SJCRH30 (cell line): ENCODE data around the gene ARSJ. TPM values are rescaled to one million over a fixed set of nuclear protein-coding genes. Genes with fewer than 3 reads are reported as not detected.
"Not testable (repeated sequence)": the region's sequence is repeated elsewhere in the genome, so short reads cannot be mapped to it uniquely, and the experiment has no call there.

Experiments used
- DNase-seq, 2 experiments: peaks; one replicate each; pipeline ENCODE4 v3.0.0-alpha.2; 2015 to 2020
- H3K27ac ChIP-seq: fragments of 250-450 bp; sonication (Bioruptor Pico); 2 replicates; pipeline ENCODE4 v1.5.1; 2020; ENCODE audit warnings: mild to moderate bottlenecking, moderate library complexity
- H3K27me3 ChIP-seq: fragments of 250-450 bp; sonication (Bioruptor Pico); 2 replicates; pipeline ENCODE4 v1.5.1; 2020; ENCODE audit warnings: mild to moderate bottlenecking, moderate library complexity
- H3K36me3 ChIP-seq: fragments of 250-450 bp; sonication (Bioruptor Pico); 2 replicates; pipeline ENCODE4 v1.5.1; 2020; ENCODE audit warnings: mild to moderate bottlenecking, moderate library complexity
- H3K4me1 ChIP-seq: fragments of 250-450 bp; sonication (Bioruptor Pico); 2 replicates; pipeline ENCODE4 v1.5.1; 2020; ENCODE audit warnings: mild to moderate bottlenecking, moderate library complexity
- H3K4me3 ChIP-seq: fragments of 250-450 bp; sonication (Bioruptor Pico); 2 replicates; pipeline ENCODE4 v1.5.1; 2020; ENCODE audit warnings: mild to moderate bottlenecking, moderate library complexity
- H3K9me3 ChIP-seq: fragments of 250-450 bp; sonication (Bioruptor Pico); replicated peaks from 2 replicates; pipeline ENCODE4 v1.5.1; 2020; ENCODE audit warnings: mild to moderate bottlenecking, moderate library complexity
- total RNA-seq: library from RNA; depleted of rRNA; stranded (reverse); fragments of >200 nt; shearing (Covaris generic); gene quantifications from 2 replicates; pipeline ENCODE4 v1.2.3, GENCODE V29; 2014

The ARSJ gene
- total RNA-seq, 1 experiment from 2014 or later = 6.2 TPM

DNA sequence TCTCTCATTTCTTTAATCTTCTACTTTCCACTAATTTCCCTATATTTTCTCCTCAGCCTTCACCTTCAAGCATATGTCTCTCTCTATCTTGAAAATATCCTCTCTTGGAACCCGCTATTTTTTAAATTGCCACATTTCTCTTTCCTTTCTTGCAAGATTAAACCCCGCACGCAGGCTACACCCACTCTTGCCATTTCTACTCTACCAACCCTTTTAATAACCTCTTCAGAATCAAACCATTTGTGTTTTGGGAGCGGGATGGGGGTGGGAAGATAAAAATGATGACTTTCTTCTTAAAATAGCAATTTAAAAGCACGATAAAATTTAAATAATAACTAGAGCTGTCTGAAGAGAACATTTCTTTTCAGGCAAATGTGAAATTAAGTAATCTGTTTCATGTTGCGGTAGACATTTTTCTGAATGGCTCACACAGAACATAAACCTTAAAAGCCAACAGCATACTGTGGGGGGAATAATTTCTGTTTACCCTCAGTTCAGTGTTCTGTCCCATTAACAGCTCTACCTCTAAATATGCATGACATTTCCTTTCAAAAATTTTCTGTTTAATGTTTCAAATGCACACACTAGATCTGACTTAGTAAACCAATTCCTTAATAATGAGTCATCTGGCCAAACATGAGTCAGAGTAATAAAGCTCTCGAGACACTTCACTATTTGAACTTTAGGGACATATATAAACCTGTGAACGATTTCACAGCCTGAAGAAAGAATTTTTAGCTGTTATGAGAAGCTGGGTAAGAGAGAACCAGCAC lies 20.5 kb downstream of the ARSJ start:
- H3K9me3 ChIP-seq = no peaks in the 10 kb centered on the region
- peaks cover 46% of the 10 kb centered on the region for H3K4me1 ChIP-seq
- H3K27ac ChIP-seq = peak overlapping the region; percentile 77
- H3K4me3 ChIP-seq = peak overlapping the region; percentile 17
- peak in 1 of 2 experiments; percentile 75 for DNase-seq
- H3K27me3 ChIP-seq = no peaks in the 10 kb centered on the region
- no peaks in the 10 kb centered on the region for H3K36me3 ChIP-seq

DNA sequence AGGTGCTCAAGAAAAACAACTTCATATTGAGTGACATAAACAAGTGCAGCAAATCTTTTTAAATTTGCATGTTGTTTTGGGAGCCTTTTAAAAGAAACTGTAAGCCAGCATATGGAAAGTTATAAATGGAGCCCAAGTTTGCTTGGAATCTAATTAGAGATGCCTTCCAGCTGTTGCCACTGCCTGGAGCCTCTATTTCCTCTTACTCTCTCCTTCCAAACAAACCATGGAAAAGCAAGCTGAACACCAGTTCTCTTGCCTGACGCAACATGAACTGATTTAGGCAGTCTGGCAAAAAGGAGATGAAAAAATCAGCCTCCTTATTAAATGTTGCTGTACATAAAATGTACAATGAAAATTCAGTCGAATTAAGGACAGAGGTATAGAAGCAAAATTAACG lies 21.5 kb downstream of the ARSJ start:
- DNase-seq = peak; percentile 29 to 71
- Histone ChIP-seq H3K4me3 (no peak overlapping the region), H3K4me1 (peaks cover 46% of the 10 kb centered on the region)

DNA sequence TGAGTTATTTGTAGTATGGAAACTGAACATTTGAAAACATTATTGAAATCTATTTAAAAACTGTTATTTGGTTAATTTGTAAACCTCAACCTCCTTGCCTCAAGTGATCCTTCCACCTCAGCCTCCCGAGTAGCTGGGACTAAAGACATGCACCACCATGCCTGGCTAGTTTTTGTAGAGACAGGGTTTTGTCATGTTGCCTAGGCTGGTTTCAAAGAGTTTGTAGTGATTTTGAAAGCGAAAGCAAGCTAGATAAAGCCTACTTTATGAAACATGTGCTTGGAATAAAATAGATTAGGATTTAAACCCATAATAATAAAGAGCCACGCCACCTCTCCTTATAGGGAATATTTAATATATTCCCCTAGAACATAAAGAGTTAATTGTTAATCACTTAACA lies 23.5 kb downstream of the ARSJ start:
- Histone ChIP-seq H3K4me1 (peaks cover 37% of the 10 kb centered on the region), H3K4me3 (no peak overlapping the region), H3K27me3 (no peaks in the 10 kb centered on the region), H3K27ac (no peak overlapping the region), H3K9me3 (no peaks in the 10 kb centered on the region), H3K36me3 (no peaks in the 10 kb centered on the region)
- no peak for DNase-seq

More for the DNA sequence above, 21.5 kb downstream of the ARSJ start:
- H3K9me3 ChIP-seq = no peaks in the 10 kb centered on the region
- peak overlapping the region; percentile 77 for H3K27ac ChIP-seq
- H3K27me3 ChIP-seq = no peaks in the 10 kb centered on the region
- H3K36me3 ChIP-seq = no peaks in the 10 kb centered on the region

GRCh38 chr4:113955411-113955810 lies 24.0 kb downstream of the ARSJ start:
- no peaks in the 10 kb centered on the region for H3K9me3 ChIP-seq
- peaks cover 32% of the 10 kb centered on the region for H3K4me1 ChIP-seq
- H3K4me3 ChIP-seq = no peak overlapping the region
- no peak overlapping the region for H3K27ac ChIP-seq
- no peak for DNase-seq
- no peaks in the 10 kb centered on the region for H3K36me3 ChIP-seq
- no peaks in the 10 kb centered on the region for H3K27me3 ChIP-seq

GRCh38 chr4:113953888-113954287 lies 25.6 kb downstream of the ARSJ start:
- Histone ChIP-seq H3K9me3 (no peaks in the 10 kb centered on the region), H3K27me3 (no peaks in the 10 kb centered on the region), H3K27ac (no peak overlapping the region), H3K4me1 (peaks cover 18% of the 10 kb centered on the region), H3K4me3 (no peak overlapping the region), H3K36me3 (no peaks in the 10 kb centered on the region)
- DNase-seq = no peak

DNA sequence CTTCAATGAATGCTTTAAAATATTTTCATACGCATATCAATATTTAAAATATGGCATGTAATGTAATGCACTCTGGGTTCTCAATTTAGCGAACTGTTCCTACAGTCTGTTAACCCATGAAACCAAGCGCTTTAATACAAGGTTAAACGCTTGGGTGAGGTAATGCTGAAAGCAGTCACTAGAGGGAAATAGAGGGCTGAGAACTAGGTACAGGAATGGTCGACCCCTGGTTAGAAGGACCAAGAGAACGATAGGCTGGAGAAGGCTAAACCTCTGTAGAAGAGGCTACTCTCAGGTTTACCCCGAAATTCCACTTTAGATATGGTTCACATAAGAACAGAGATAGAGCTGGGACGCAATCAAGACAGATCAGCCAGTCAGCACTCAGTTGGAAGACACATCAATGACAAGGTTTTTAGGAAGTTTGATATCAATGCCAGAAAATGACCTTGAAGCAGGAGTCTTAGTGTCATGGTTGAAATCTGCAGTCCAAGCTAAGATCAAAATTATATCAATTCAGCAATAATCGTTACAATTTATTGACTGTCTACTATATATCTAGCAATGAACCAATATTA lies 26.9 kb downstream of the ARSJ start:
- H3K4me3 ChIP-seq = no peak overlapping the region
- no peaks in the 10 kb centered on the region for H3K9me3 ChIP-seq
- H3K27ac ChIP-seq = no peak overlapping the region
- H3K36me3 ChIP-seq = no peaks in the 10 kb centered on the region
- DNase-seq = peak; percentile 54 to 82
- no peaks in the 10 kb centered on the region for H3K27me3 ChIP-seq
- H3K4me1 ChIP-seq = peaks cover 5% of the 10 kb centered on the region

GRCh38 chr4:113951263-113951662 lies 28.2 kb downstream of the ARSJ start:
- no peak for DNase-seq
- Histone ChIP-seq H3K27me3 (no peaks in the 10 kb centered on the region), H3K36me3 (no peaks in the 10 kb centered on the region), H3K4me3 (no peak overlapping the region), H3K4me1 (no peaks in the 10 kb centered on the region), H3K9me3 (no peaks in the 10 kb centered on the region), H3K27ac (no peak overlapping the region)

DNA sequence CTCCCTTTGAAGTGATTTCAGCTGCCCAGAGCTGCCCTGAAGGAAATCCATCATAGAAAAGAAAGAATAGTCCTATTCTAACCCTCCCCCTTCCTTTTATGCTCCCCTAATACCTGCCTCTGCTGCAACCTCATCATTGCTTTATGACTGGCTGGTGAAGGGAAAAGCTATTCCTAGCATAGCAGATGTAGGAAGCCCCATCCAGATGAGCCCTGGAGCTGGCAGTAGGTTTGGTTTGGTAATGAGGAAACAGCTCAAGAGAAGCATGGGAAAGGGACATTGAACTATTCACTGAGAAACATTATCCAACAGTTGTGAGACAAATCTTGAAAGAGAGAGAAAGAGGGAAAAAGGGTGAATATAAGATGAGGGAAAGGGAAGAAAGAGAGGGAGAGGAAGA lies 29.2 kb downstream of the ARSJ start:
- Histone ChIP-seq H3K4me3 (no peak overlapping the region), H3K9me3 (no peaks in the 10 kb centered on the region), H3K27me3 (no peaks in the 10 kb centered on the region), H3K27ac (no peak overlapping the region), H3K4me1 (no peaks in the 10 kb centered on the region), H3K36me3 (no peaks in the 10 kb centered on the region)
- DNase-seq = no peak

GRCh38 chr4:113947484-113947883 lies 32.0 kb downstream of the ARSJ start:
- DNase-seq = no peak
- no peaks in the 10 kb centered on the region for H3K9me3 ChIP-seq
- H3K4me1 ChIP-seq = no peaks in the 10 kb centered on the region
- no peak overlapping the region for H3K4me3 ChIP-seq
- H3K27me3 ChIP-seq = no peaks in the 10 kb centered on the region
- no peaks in the 10 kb centered on the region for H3K36me3 ChIP-seq
- H3K27ac ChIP-seq = no peak overlapping the region

DNA sequence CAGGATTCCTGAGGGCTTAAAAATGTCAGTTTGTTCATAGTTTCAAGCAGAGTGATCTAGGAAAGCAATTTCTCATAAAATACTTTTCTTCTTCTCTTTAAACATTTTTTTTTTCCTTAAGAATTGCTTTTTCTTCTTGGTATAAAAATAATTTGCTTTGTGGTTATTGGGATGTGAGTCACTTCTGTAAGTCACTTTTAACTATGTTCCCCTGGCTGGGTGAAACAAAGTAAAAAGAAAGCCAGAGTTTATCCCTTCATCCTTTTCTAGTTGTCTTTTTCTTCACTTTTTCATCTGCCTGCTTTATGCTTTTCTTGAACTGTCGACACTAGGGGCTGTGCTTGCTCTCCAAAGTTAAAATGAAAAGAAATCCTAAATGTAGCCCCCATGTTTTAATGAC lies 33.5 kb downstream of the ARSJ start:
- H3K4me3 ChIP-seq = no peak overlapping the region
- DNase-seq = no peak
- no peaks in the 10 kb centered on the region for H3K9me3 ChIP-seq
- H3K4me1 ChIP-seq = no peaks in the 10 kb centered on the region
- H3K27me3 ChIP-seq = no peaks in the 10 kb centered on the region
- no peaks in the 10 kb centered on the region for H3K36me3 ChIP-seq
- no peak overlapping the region for H3K27ac ChIP-seq

DNA sequence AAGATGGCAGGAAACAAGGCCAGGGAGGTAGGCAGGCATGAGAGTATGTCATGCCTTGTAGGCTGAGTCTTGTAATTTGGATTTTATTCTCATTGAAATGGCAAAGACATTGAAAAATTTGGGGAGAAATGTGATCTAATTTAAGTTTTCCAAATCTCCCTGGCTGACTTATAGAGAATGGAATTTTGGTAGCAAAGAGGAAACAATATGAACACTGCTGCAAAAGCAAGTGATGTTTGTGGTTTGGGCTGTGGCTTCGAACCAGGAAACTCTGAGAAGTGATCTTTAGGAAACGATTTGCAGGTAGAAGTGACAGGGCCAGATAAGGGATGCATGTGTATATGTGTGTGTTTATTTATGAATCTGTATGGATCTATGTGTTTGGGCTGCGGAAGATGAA lies 35.6 kb downstream of the ARSJ start:
- Histone ChIP-seq H3K36me3 (no peaks in the 10 kb centered on the region), H3K27me3 (no peaks in the 10 kb centered on the region), H3K9me3 (no peaks in the 10 kb centered on the region), H3K4me3 (no peak overlapping the region), H3K4me1 (no peaks in the 10 kb centered on the region), H3K27ac (no peak overlapping the region)
- DNase-seq = no peak

- H3K4me3 ChIP-seq = no peak overlapping the region
- no peak overlapping the region for H3K27ac ChIP-seq
- no peak for DNase-seq
- no peaks in the 10 kb centered on the region for H3K27me3 ChIP-seq
- no peaks in the 10 kb centered on the region for H3K9me3 ChIP-seq
- H3K4me1 ChIP-seq = no peaks in the 10 kb centered on the region
- no peaks in the 10 kb centered on the region for H3K36me3 ChIP-seq
These were observed 36.4 kb downstream of the ARSJ start for GRCh38 chr4:113943085-113943484.

DNA sequence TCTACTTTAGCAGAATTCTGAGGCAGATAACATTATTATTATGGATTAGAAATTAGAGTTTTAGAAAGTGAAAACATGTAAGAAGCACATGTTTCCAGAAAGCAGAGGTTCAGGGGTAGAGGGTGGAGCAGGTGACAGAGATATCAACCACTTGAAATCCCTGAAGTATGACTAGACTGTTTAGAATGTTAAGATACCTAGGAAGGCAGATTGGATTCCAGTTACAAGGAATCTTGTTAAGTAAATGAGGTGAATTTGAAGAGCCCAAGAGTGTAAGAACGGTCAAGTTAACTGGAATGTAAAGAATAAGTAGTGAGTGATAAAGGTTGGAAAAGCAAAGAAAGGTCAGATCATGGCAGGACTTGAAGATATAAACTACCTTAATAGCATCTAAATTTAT lies 37.6 kb downstream of the ARSJ start:
- no peak for DNase-seq
- Histone ChIP-seq H3K4me1 (no peaks in the 10 kb centered on the region), H3K27me3 (no peaks in the 10 kb centered on the region), H3K27ac (no peak overlapping the region), H3K9me3 (no peaks in the 10 kb centered on the region), H3K4me3 (no peak overlapping the region), H3K36me3 (no peaks in the 10 kb centered on the region)

DNA sequence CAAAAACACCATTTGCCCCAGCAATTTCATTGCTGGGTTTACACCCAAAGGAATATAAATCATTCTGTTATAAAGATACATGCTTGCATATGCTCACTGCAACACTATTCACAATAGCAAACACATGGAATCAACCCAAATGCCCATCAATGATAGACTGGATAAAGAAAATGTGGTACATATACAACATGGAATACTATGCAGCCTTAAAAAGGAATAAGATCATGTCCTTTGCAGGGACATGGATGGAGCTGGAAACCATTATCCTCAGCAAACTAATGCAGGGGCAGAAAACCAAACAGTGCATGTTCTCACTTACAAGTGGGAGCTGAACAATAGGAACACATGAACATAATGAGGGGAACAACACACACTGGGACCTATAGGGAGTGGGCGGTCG lies 39.3 kb downstream of the ARSJ start:
- not testable (repeated sequence) for H3K4me1 ChIP-seq, H3K36me3 ChIP-seq, H3K27me3 ChIP-seq, DNase-seq, H3K4me3 ChIP-seq, H3K9me3 ChIP-seq, H3K27ac ChIP-seq

DNA sequence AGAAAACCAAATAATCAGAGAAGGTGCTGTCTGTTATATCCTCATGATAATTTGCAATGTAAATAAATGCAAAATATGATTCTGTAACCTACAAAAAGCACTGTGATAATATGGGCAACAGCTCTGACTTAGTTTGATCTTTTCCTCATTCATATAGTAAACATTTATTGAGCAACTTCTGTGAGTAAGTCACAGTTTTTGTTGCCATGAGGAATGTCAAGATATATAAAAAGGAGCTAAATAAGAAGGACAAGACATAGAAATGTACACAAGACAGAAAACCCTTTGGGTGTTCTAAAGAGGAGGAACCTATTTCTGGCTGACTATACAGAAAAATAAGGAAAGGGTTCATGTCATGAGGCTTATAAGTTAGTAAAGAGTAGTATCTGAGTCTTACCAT lies 44.3 kb downstream of the ARSJ start:
- DNase-seq = no peak
- H3K9me3 ChIP-seq = 0 out of 2 replicates have a peak, but pooled peaks cover 3% of the 10 kb centered on the region
- no peaks in the 10 kb centered on the region for H3K27me3 ChIP-seq
- no peak overlapping the region for H3K4me3 ChIP-seq
- no peaks in the 10 kb centered on the region for H3K36me3 ChIP-seq
- H3K4me1 ChIP-seq = no peaks in the 10 kb centered on the region
- H3K27ac ChIP-seq = no peak overlapping the region

GRCh38 chr4:113924706-113925105 lies 54.7 kb downstream of the ARSJ start:
- H3K9me3 ChIP-seq, H3K36me3 ChIP-seq, H3K4me1 ChIP-seq, H3K27ac ChIP-seq, H3K4me3 ChIP-seq, H3K27me3 ChIP-seq, DNase-seq: not testable (repeated sequence)
